HG03354 (cell line): ENCODE results near the gene DDX28.

Source experiments
- ATAC-seq: cut with Tn5 transposase; IDR thresholded peaks from one replicate; pipeline ENCODE4 v1.9.1; 2021; ENCODE audit warnings: mild to moderate bottlenecking; ENCODE audit not compliant: unreplicated experiment, poor library complexity, severe bottlenecking

DDX28 gene

GRCh38 chr16:68022728-68023537 is at the start of gene DDX28, which contains the start of gene DUS2:
Gene DDX28, minus strand, starts transcription at chr16:68023232. Its CDS starts 30 bp downstream, at chr16:68023202.
Gene DUS2, plus strand, starts transcription at chr16:68023284. Its CDS starts 14,740 bp downstream, at chr16:68038024.
- peak; percentile 84 for ATAC-seq

- ATAC-seq, result no peak
Measured at GRCh38 chr16:68072038-68072695, 49.1 kb upstream of the DDX28 start.

GRCh38 chr16:68071518-68071901 is 48.5 kb upstream of the DDX28 start:
- no peak for ATAC-seq

- ATAC-seq, result peak; percentile 37
Measured at GRCh38 chr16:68070806-68071517, 47.9 kb upstream of the DDX28 start.

- peak; percentile 36 for ATAC-seq
Measured at GRCh38 chr16:68070249-68070730, 47.3 kb upstream of the DDX28 start.

- no peak for ATAC-seq
Measured at GRCh38 chr16:68069511-68070248, 46.6 kb upstream of the DDX28 start.

GRCh38 chr16:68068926-68069325 is 45.9 kb upstream of the DDX28 start:
- no peak for ATAC-seq

GRCh38 chr16:68066763-68067162 is 43.7 kb upstream of the DDX28 start:
- ATAC-seq, result no peak

GRCh38 chr16:68065716-68066305 is 42.8 kb upstream of the DDX28 start:
- ATAC-seq, result no peak

- no peak for ATAC-seq
Measured at GRCh38 chr16:68064791-68065365, 41.8 kb upstream of the DDX28 start.

- no peak for ATAC-seq
Measured at GRCh38 chr16:68062910-68063393, 39.9 kb upstream of the DDX28 start.

- no peak for ATAC-seq
Measured at GRCh38 chr16:68061396-68061795, 38.4 kb upstream of the DDX28 start.

GRCh38 chr16:68059804-68060203 is 36.8 kb upstream of the DDX28 start:
- ATAC-seq, result no peak

GRCh38 chr16:68055395-68055794 is 32.4 kb upstream of the DDX28 start:
- ATAC-seq, result no peak

- no peak for ATAC-seq
Measured at GRCh38 chr16:68049449-68049848, 26.4 kb upstream of the DDX28 start.

GRCh38 chr16:68047987-68048386 is 25.0 kb upstream of the DDX28 start:
- ATAC-seq, result no peak

GRCh38 chr16:68046106-68046505 is 23.1 kb upstream of the DDX28 start:
- no peak for ATAC-seq

GRCh38 chr16:68041783-68042182 is 18.8 kb upstream of the DDX28 start:
- ATAC-seq, result no peak
